ENCODE data around the gene ARID5B.

ARID5B gene

GRCh38 chr10:62093863-62094291 lies 192.4 kb downstream of the ARID5B start:
- peak; percentile 62 for DNase-seq (ENCODE audit: low read depth, low spot score)
- CTCF ChIA-PET = interaction anchor here (0.6 to 1.5 kb wide), 3 partner anchors 48 to 151 kb away, joined by 3 to 7 read pairs (median 3); no protein-coding TSS in a partner anchor
- H3K4me3 ChIP-seq (ENCODE audit: low read depth, low read length) = no peak overlapping the region
- no peak for TF ChIP-seq CTCF (IDR thresholded peaks at IDR 0.05; ENCODE audit: insufficient read depth, low read length, missing control alignments)
- POLR2A ChIA-PET = interaction anchor here (0.6 to 1.5 kb wide), 3 partner anchors 44 to 462 kb away, joined by 3 to 7 read pairs (median 5); no protein-coding TSS in a partner anchor

GRCh38 chr10:62095181-62096122 lies 194.0 kb downstream of the ARID5B start:
- CTCF ChIA-PET = no interaction called here
- POLR2A ChIA-PET = no interaction called here

GRCh38 chr10:62096256-62096933 lies 194.9 kb downstream of the ARID5B start:
- CTCF ChIA-PET = no interaction called here
- POLR2A ChIA-PET = no interaction called here
- DNase-seq (ENCODE audit: low read depth, low spot score) = no peak

More at GRCh38 chr10:62095181-62096122, 194.0 kb downstream of the ARID5B start:
- DNase-seq (ENCODE audit: low read depth, low spot score) = no peak
- TF ChIP-seq CTCF (IDR thresholded peaks at IDR 0.05; ENCODE audit: insufficient read depth, low read length, missing control alignments) = no peak
- H3K4me3 ChIP-seq (ENCODE audit: low read depth, low read length) = no peak overlapping the region

GRCh38 chr10:62098278-62099121 lies 197.0 kb downstream of the ARID5B start:
- H3K4me3 ChIP-seq (ENCODE audit: low read depth, low read length) = no peak overlapping the region
- no peak for TF ChIP-seq CTCF (IDR thresholded peaks at IDR 0.05; ENCODE audit: insufficient read depth, low read length, missing control alignments)
- ChIA-PET POLR2A (no interaction called here), CTCF (interaction anchor here (1.0 kb wide), 1 partner anchor 147 kb away, joined by 3 read pairs; no protein-coding TSS in a partner anchor)
- no peak for DNase-seq (ENCODE audit: low read depth, low spot score)

More at GRCh38 chr10:62096256-62096933, 194.9 kb downstream of the ARID5B start:
- no peak overlapping the region for H3K4me3 ChIP-seq (ENCODE audit: low read depth, low read length)
- no peak for TF ChIP-seq CTCF (IDR thresholded peaks at IDR 0.05; ENCODE audit: insufficient read depth, low read length, missing control alignments)

- ChIA-PET POLR2A (interaction anchor here (0.7 kb wide), 2 partner anchors 13 to 53 kb away, joined by 3 to 4 read pairs; no protein-coding TSS in a partner anchor), CTCF (interaction anchor here (1.0 kb wide), 1 partner anchor 146 kb away, joined by 3 read pairs; no protein-coding TSS in a partner anchor)
- no peak for TF ChIP-seq CTCF (IDR thresholded peaks at IDR 0.05; ENCODE audit: insufficient read depth, low read length, missing control alignments)
Observed at GRCh38 chr10:62099299-62099698, 197.8 kb downstream of the ARID5B start.

More at GRCh38 chr10:62099299-62099698, 197.8 kb downstream of the ARID5B start:
- no peak overlapping the region for H3K4me3 ChIP-seq (ENCODE audit: low read depth, low read length)
- no peak for DNase-seq (ENCODE audit: low read depth, low spot score)
